Left ventricle myocardium inferior (tissue), 1 donor: ENCODE measurements around the gene DARS2. TPM values are rescaled to one million over a fixed set of nuclear protein-coding genes. Genes with fewer than 3 reads are reported as not detected.

Experiments
- DNase-seq: peaks from one replicate; pipeline ENCODE4 v3.0.0-alpha.2; 2020
- H3K27ac ChIP-seq: fragments of 200-600 bp; replicated peaks from 2 replicates; pipeline ENCODE4 v1.8.0; 2021
- H3K27me3 ChIP-seq: fragments of 200-600 bp; 2 replicates; pipeline ENCODE4 v1.8.0; 2021; ENCODE audit warnings: low read depth
- H3K36me3 ChIP-seq: fragments of 200-600 bp; 2 replicates; pipeline ENCODE4 v1.8.0; 2021
- H3K4me1 ChIP-seq: fragments of 200-600 bp; 2 replicates; pipeline ENCODE4 v1.8.0; 2021
- H3K4me3 ChIP-seq: fragments of 200-600 bp; 2 replicates; pipeline ENCODE4 v1.8.0; 2021; ENCODE audit warnings: mild to moderate bottlenecking, moderate library complexity
- H3K9me3 ChIP-seq: fragments of 200-600 bp; replicated peaks from 2 replicates; pipeline ENCODE4 v1.8.0; 2021
- CTCF ChIP-seq: fragments of 200-600 bp; IDR thresholded peaks from 2 replicates; pipeline ENCODE4 v1.8.0; 2021; ENCODE audit warnings: antibody characterized with exemption, mild to moderate bottlenecking, borderline replicate concordance
- intact Hi-C: fragments of 100-400 bp; cut with micrococcal nuclease; formaldehyde crosslinking; loops from one replicate; pipeline ENCODE4 v1.11.0; 2022
- total RNA-seq: library from RNA; stranded (reverse); fragmentation: NEBNext Ultra II Directional; extraction: Animal tissue kit (Norgen Biotek cat#: 25700); gene quantifications from one replicate; pipeline ENCODE4 v1.2.1, GENCODE V29; 2021
- donor health status: DM: no; HTN: yes; CAD: no; lungs with severe emphysema.

The DARS2 gene
- total RNA-seq, 1 donor from 2014 or later: 15.1 TPM

- Histone ChIP-seq H3K36me3 (peaks cover 6% of the 10 kb centered on the region), H3K4me1 (no peaks in the 10 kb centered on the region), H3K9me3 (no peaks in the 10 kb centered on the region), H3K27ac (no peak overlapping the region), H3K27me3 (no peaks in the 10 kb centered on the region), H3K4me3 (no peak overlapping the region)
- DNase-seq: no peak
- intact Hi-C loops: no loop called here
- TF ChIP-seq CTCF: no peak
Measured at GRCh38 chr1:173893611-173894010, 69.1 kb downstream of the DARS2 start.

GRCh38 chr1:173894189-173894588 is 69.7 kb downstream of the DARS2 start:
- H3K4me1 ChIP-seq: no peaks in the 10 kb centered on the region
- peaks cover 6% of the 10 kb centered on the region for H3K36me3 ChIP-seq
- H3K4me3 ChIP-seq: no peak overlapping the region
- no peak for TF ChIP-seq CTCF
- intact Hi-C loops: no loop called here
- no peaks in the 10 kb centered on the region for H3K9me3 ChIP-seq
- H3K27me3 ChIP-seq: no peaks in the 10 kb centered on the region
- no peak for DNase-seq
- no peak overlapping the region for H3K27ac ChIP-seq

- Histone ChIP-seq H3K9me3 (no peaks in the 10 kb centered on the region), H3K36me3 (no peaks in the 10 kb centered on the region), H3K27ac (no peak overlapping the region), H3K4me3 (no peak overlapping the region), H3K4me1 (no peaks in the 10 kb centered on the region), H3K27me3 (no peaks in the 10 kb centered on the region)
- intact Hi-C loops: no loop called here
- DNase-seq: no peak
- no peak for TF ChIP-seq CTCF
Measured at GRCh38 chr1:173900427-173900826, 76.0 kb downstream of the DARS2 start.

- DNase-seq: no peak
- intact Hi-C loops: no loop called here
- H3K27ac ChIP-seq: no peak overlapping the region
- no peak for TF ChIP-seq CTCF
- no peaks in the 10 kb centered on the region for H3K36me3 ChIP-seq
- H3K9me3 ChIP-seq: no peaks in the 10 kb centered on the region
- no peak overlapping the region for H3K4me3 ChIP-seq
- H3K27me3 ChIP-seq: no peaks in the 10 kb centered on the region
- H3K4me1 ChIP-seq: no peaks in the 10 kb centered on the region
Measured at GRCh38 chr1:173900992-173901391, 76.5 kb downstream of the DARS2 start.

GRCh38 chr1:173903827-173904531 is 79.5 kb downstream of the DARS2 start:
- intact Hi-C loops: no loop called here
- Histone ChIP-seq H3K4me3 (no peak overlapping the region), H3K36me3 (peaks cover 14% of the 10 kb centered on the region), H3K4me1 (no peaks in the 10 kb centered on the region), H3K27me3 (no peaks in the 10 kb centered on the region), H3K9me3 (no peaks in the 10 kb centered on the region), H3K27ac (no peak overlapping the region)
- no peak for TF ChIP-seq CTCF
- no peak for DNase-seq

Other genes with a start within 250 kb of the DARS2 start
- gene SLC9C2, start 221.6 kb upstream of the DARS2 start, total RNA-seq: not detected
- not detected for gene TEX50, start 189.3 kb upstream of the DARS2 start, total RNA-seq
- gene ANKRD45, start 154.8 kb upstream of the DARS2 start, total RNA-seq: 0.25 TPM
- gene KLHL20, start 109.7 kb upstream of the DARS2 start, total RNA-seq: 16.2 TPM
- gene CENPL, start 210 bp downstream of the DARS2 start, total RNA-seq: 4.2 TPM
- gene GAS5, start 43.3 kb downstream of the DARS2 start, total RNA-seq: 50.5 TPM
- 7.6 TPM for gene ZBTB37, start 43.7 kb downstream of the DARS2 start, total RNA-seq
- gene SERPINC1, start 92.7 kb downstream of the DARS2 start, total RNA-seq: not detected
- 19.1 TPM for gene RC3H1, start 197.7 kb downstream of the DARS2 start, total RNA-seq